GM23338 (cell line): Measurements from ENCODE around the gene SLC2A1. TPM values are rescaled to one million over a fixed set of nuclear protein-coding genes. Genes with fewer than 3 reads are reported as not detected.

Source experiments
- ATAC-seq: fragments of 200-7000 bp; cut with Tn5 transposase; 3 replicates; pipeline ENCODE4 v1.9.1; 2020
- DNase-seq: peaks from one replicate; pipeline ENCODE4 v3.0.0-alpha.2; 2015; ENCODE audit warnings: low spot score
- H2AFZ ChIP-seq: fragments of 200-600 bp; sonication (generic); 2 replicates; pipeline ENCODE4 v1.8.0; 2016; ENCODE audit warnings: antibody characterized with exemption, mild to moderate bottlenecking, moderate library complexity
- H3F3A ChIP-seq: fragments of 200-600 bp; sonication (generic); replicated peaks from 2 replicates; pipeline ENCODE4 v1.8.0; 2017; ENCODE audit warnings: antibody characterized with exemption, mixed run types, low read depth
- H3K27ac ChIP-seq: fragments of 200-600 bp; sonication (generic); 2 replicates; pipeline ENCODE4 v1.6.1; 2016; ENCODE audit warnings: low read depth
- H3K27me3 ChIP-seq: fragments of 200-600 bp; sonication (generic); 2 replicates; pipeline ENCODE4 v1.8.0; 2016; ENCODE audit warnings: mild to moderate bottlenecking, mixed run types, moderate library complexity; ENCODE audit not compliant: insufficient read depth
- H3K36me3 ChIP-seq: fragments of 200-600 bp; sonication (generic); 2 replicates; pipeline ENCODE4 v1.8.0; 2016; ENCODE audit warnings: mild to moderate bottlenecking; ENCODE audit not compliant: insufficient read depth
- H3K4me1 ChIP-seq: fragments of 200-600 bp; sonication (generic); 2 replicates; pipeline ENCODE4 v1.8.0; 2016; ENCODE audit warnings: mild to moderate bottlenecking, moderate library complexity; ENCODE audit not compliant: insufficient read depth
- H3K4me2 ChIP-seq: fragments of 200-600 bp; sonication (generic); 2 replicates; pipeline ENCODE4 v1.7.1; 2017; ENCODE audit warnings: mixed run types
- H3K4me3 ChIP-seq: fragments of 200-600 bp; sonication (generic); 2 replicates; pipeline ENCODE4 v1.6.1; 2016; ENCODE audit warnings: mixed run types
- H3K79me2 ChIP-seq: fragments of 200-600 bp; sonication (generic); replicated peaks from 2 replicates; pipeline ENCODE4 v1.8.0; 2017; ENCODE audit warnings: mild to moderate bottlenecking; ENCODE audit not compliant: insufficient read depth
- H3K9me2 ChIP-seq: fragments of 200-600 bp; sonication (generic); 2 replicates; pipeline ENCODE4 v1.8.0; 2017; ENCODE audit not compliant: insufficient read depth
- H4K20me1 ChIP-seq: fragments of 200-600 bp; sonication (generic); replicated peaks from 2 replicates; pipeline ENCODE4 v1.8.0; 2017; ENCODE audit warnings: mild to moderate bottlenecking; ENCODE audit not compliant: insufficient read depth
- H3K27ac Mint-ChIP-seq: 2 replicates; pipeline ENCODE4 v1.8.0; 2020; ENCODE audit warnings: inconsistent platforms, mild to moderate bottlenecking, moderate library complexity, mixed read lengths
- H3K27me3 Mint-ChIP-seq: 3 replicates; pipeline ENCODE4 v1.8.0; 2022; ENCODE audit warnings: low read depth, mild to moderate bottlenecking, moderate library complexity, mixed read lengths, inconsistent platforms; ENCODE audit not compliant: insufficient read depth, poor library complexity
- H3K36me3 Mint-ChIP-seq: 3 replicates; pipeline ENCODE4 v1.8.0; 2021; ENCODE audit warnings: low read depth, mild to moderate bottlenecking, inconsistent platforms, moderate library complexity, mixed read lengths
- H3K4me1 Mint-ChIP-seq: 3 replicates; pipeline ENCODE4 v1.8.0; 2020; ENCODE audit warnings: mild to moderate bottlenecking, inconsistent platforms, mixed read lengths
- H3K4me3 Mint-ChIP-seq: 3 replicates; pipeline ENCODE4 v1.8.0; 2021; ENCODE audit warnings: moderate library complexity, mild to moderate bottlenecking, inconsistent platforms, mixed read lengths
- H3K9me3 Mint-ChIP-seq: 3 replicates; pipeline ENCODE4 v1.8.0; 2020; ENCODE audit warnings: moderate library complexity, mild to moderate bottlenecking, inconsistent platforms, mixed read lengths
- CREB1 ChIP-seq: fragments of 250-450 bp; sonication (Bioruptor Pico); IDR thresholded peaks from 2 replicates; pipeline ENCODE4 v1.5.0; 2020; ENCODE audit warnings: low read depth, mild to moderate bottlenecking, moderate library complexity
- ETS1 ChIP-seq: IDR thresholded peaks from 2 replicates; pipeline ENCODE4 v1.6.1; 2016; ENCODE audit warnings: antibody characterized with exemption
- EZH2 ChIP-seq: fragments of 200-600 bp; sonication (generic); IDR thresholded peaks from one replicate; pipeline ENCODE4 v1.8.0; 2017; ENCODE audit warnings: antibody characterized with exemption, mild to moderate bottlenecking, low read depth; ENCODE audit not compliant: unreplicated experiment
- EZH2phosphoT487 ChIP-seq: fragments of 200-600 bp; sonication (generic); IDR thresholded peaks from one replicate; pipeline ENCODE4 v1.8.1; 2018; ENCODE audit warnings: antibody characterized with exemption; ENCODE audit not compliant: unreplicated experiment
- JUNB ChIP-seq: IDR thresholded peaks from one replicate; pipeline ENCODE4 v1.6.1; 2016; ENCODE audit warnings: antibody characterized with exemption; ENCODE audit not compliant: unreplicated experiment
- NANOG ChIP-seq: IDR thresholded peaks from 2 replicates; pipeline ENCODE4 v1.6.1; 2016; ENCODE audit warnings: antibody characterized with exemption, borderline replicate concordance
- POLR2AphosphoS5 ChIP-seq: IDR thresholded peaks from 2 replicates; pipeline ENCODE4 v1.6.1; 2016; ENCODE audit warnings: antibody characterized with exemption, low read depth
- REST ChIP-seq: IDR thresholded peaks from one replicate; pipeline ENCODE4 v1.6.1; 2018; ENCODE audit warnings: antibody characterized with exemption; ENCODE audit not compliant: unreplicated experiment
- STAT1 ChIP-seq: IDR thresholded peaks from one replicate; pipeline ENCODE4 v1.6.1; 2016; ENCODE audit warnings: antibody characterized with exemption; ENCODE audit not compliant: unreplicated experiment
- ZNF114 ChIP-seq: fragments of 250-450 bp; sonication (Bioruptor Pico); IDR thresholded peaks from 2 replicates; pipeline ENCODE4 v1.5.0; 2020; ENCODE audit warnings: mild to moderate bottlenecking, moderate library complexity
- ZNF331 ChIP-seq: fragments of 250-450 bp; sonication (Bioruptor Pico); IDR thresholded peaks from 2 replicates; pipeline ENCODE4 v1.5.0; 2020; ENCODE audit warnings: low read depth, mild to moderate bottlenecking, moderate library complexity
- ZNF462 ChIP-seq: fragments of 250-450 bp; sonication (Bioruptor Pico); IDR thresholded peaks from 2 replicates; pipeline ENCODE4 v1.5.0; 2020; ENCODE audit warnings: mild to moderate bottlenecking, moderate library complexity
- polyA plus RNA-seq: library from polyadenylated mRNA; unstranded; fragments of >200 nt; fragmentation: Nextera tagmentation; extraction: Ambion mirVana; gene quantifications from 2 replicates; pipeline ENCODE4 v1.2.1, GENCODE V29; 2016
- total RNA-seq: library from RNA; depleted of rRNA; stranded (reverse); fragments of >200 nt; shearing (Covaris generic); gene quantifications from 2 replicates; pipeline ENCODE4 v1.2.3, GENCODE V29; 2014

The SLC2A1 gene
- total and polyA plus RNA-seq, 2 experiments from 2014 or later, result 66.1 to 305 TPM

- Histone ChIP-seq H3F3A (no peaks in the 10 kb centered on the region), H3K4me1 (no peaks in the 10 kb centered on the region), H3K27me3 (no peaks in the 10 kb centered on the region), H3K4me2 (no peak overlapping the region), H2AFZ (peak overlapping the region; percentile 77; the same call in 1 of the 2 replicates), H3K4me3 (no peak overlapping the region), H3K9me2 (no peaks in the 10 kb centered on the region), H3K27ac (no peak overlapping the region), H4K20me1 (no peaks in the 10 kb centered on the region), H3K36me3 (no peaks in the 10 kb centered on the region), H3K79me2 (no peaks in the 10 kb centered on the region)
- DNase-seq (peak; percentile 20), ATAC-seq (peak; percentile 79)
- H3K4me3 Mint-ChIP-seq, result no peak overlapping the region
- H3K36me3 Mint-ChIP-seq, result no peaks in the 10 kb centered on the region
- H3K27me3 Mint-ChIP-seq, result peaks cover 2% of the 10 kb centered on the region
- peaks cover 9% of the 10 kb centered on the region; the same call in 2 of the 3 replicates for H3K4me1 Mint-ChIP-seq
- no peak for TF ChIP-seq ZNF114 (CRISPR knock-in tag)
- no peak for TF ChIP-seq JUNB
- TF ChIP-seq STAT1, result no peak
- TF ChIP-seq ETS1, result no peak
- TF ChIP-seq REST, result no peak
- TF ChIP-seq ZNF462 (CRISPR knock-in tag), result no peak
- no peak for TF ChIP-seq NANOG
- no peak for TF ChIP-seq POLR2AphosphoS5
- TF ChIP-seq EZH2phosphoT487, result no peak
- no peak for TF ChIP-seq CREB1 (CRISPR knock-in tag)
- no peak for TF ChIP-seq ZNF331
- TF ChIP-seq EZH2, result no peak
- peaks cover 13% of the 10 kb centered on the region; the same call in 2 of the 3 replicates for H3K9me3 Mint-ChIP-seq
- H3K27ac Mint-ChIP-seq, result no peak overlapping the region; the same call in 1 of the 2 replicates
Observed at GRCh38 chr1:42877380-42877779, 81.3 kb downstream of the SLC2A1 start.
